T-helper 2 cell (primary cell): Measurements from ENCODE around the gene FCSK.

ENCODE experiments used
- DNase-seq, 5 experiments: peaks; one replicate each; pipeline versions ENCODE4 v3.0.0 to v3.0.0-alpha.2; 2012 to 2022

The FCSK gene

DNA sequence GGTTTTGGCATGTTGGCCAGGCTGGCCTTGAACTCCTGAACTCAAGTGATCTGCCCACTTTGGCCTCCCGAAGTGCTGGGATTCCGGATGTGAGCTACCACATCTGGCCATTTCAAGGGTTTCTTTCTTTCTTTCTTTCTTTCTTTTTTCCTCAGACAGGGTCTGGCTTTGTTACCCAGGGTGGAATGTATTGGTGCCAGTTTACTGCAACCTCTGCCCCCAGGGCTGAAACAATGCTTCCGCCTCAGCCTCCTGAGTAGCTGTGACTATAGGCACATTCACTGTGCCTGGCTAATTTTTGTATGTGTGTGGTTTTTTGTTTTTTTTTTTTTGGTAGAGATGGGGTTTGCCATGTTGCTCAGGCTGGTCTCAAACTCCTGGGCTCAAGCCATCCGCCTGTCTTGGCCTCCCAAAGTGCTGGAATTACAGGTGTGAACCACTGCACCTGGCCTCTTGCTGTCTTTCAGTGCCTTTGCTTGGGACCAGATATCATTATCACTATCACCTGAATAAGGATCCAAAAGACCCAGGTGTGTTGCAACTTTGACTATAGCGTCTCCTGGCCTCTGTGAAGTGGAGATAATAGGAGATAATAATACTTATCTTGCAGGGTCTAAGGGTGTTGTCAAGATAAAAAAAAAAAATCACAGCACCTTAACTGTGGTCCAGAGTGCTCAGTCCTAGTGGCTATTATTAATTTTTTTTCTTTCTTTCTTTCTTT, 3.2 kb downstream of the FCSK start:
- DNase-seq: no peak

DNA sequence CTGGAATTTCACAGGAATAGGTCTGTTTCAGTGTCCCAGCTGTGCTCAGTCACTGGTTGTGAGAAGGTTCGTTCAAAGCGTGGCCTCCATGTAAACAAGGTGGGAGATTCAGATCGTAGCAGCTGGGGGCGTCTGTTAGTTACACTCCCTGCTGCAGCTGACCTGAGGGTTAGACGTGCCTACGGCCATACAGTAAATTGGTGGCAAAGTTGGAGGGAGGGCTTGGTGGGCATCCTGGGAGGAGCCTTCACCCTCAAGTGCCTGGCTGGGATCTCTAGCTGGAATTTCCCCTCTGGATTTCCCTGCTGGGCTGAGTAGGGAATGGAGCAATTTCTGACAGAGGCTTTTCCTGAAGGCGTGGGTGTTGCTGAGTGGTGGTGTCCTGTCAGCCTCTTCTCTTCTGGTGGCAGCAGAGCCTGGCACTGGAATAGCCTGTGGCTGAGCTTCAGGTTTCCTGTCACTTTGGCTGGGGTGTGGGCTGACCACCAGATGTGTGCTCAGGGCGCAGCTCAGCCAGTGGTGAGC, 6.4 kb downstream of the FCSK start:
- DNase-seq: no peak

DNA sequence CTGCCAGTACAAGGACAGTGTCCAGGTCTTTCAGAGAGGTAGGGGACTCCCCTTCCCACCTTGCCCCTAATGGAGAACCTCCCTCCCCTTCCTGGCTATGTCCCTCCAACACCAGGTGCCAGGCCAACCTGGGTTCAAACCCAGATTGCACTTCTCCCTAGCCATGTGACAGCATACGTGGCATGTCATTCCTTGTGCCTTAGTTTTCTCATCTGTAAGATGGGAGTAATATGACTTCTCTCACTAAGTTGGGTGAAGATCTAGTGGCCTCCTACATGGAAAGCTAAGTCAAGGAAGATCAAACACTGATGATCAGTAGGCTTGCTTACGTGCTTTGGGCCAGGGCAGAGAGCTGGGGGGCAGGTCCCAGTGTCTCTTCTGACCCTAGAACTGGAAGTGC, 8.8 kb downstream of the FCSK start:
- no peak for DNase-seq

DNA sequence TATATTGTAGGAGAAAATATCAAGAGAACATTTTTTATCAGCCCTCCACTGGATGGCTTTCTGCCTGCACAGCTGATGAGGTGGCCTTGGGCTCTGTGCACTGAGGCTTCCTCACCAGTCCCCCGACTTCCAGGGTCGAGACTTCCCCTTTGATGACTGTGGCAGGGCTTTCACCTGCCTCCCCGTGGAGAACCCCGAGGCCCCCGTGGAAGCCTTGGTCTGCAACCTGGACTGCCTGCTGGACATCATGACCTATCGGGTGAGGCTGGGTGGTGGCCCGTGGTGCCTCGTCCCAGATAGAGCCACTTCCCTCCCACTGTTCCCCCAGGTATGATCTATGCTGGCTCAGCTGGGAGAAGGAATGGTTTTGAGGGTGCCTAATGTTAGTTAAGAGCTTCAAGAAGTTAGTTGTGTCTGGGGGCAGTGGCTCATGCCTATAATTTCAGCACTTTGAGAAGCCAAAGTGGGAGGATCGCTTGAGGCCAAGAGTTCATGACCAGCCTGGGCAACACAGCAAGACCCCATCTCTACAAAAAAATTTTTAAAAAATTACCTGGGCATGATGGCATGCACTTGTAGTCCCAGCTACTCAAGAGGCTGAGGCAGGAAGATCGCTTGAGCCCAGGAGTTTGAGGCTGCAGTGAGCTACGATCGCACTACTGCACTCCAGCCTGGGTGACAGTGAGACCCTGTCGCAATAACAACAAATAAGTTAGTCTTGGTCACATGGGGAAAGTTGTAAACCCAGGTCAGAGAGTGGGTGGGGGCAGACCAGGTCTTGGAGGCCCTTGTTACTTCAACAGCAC, 11.8 kb downstream of the FCSK start:
- no peak for DNase-seq

DNA sequence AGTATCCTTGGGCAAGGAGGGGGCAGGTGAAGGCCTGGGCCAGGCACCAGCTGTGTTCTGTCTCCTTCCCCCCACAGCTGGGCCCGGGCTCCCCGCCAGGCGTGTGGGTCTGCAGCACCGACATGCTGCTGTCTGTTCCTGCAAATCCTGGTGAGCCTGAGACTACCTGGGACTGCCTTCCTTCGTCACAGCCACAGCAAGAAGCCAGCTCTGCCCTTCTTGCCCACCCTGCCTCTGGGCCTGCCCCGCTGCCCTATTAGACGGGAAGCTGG, 12.3 kb downstream of the FCSK start:
- no peak for DNase-seq

DNA sequence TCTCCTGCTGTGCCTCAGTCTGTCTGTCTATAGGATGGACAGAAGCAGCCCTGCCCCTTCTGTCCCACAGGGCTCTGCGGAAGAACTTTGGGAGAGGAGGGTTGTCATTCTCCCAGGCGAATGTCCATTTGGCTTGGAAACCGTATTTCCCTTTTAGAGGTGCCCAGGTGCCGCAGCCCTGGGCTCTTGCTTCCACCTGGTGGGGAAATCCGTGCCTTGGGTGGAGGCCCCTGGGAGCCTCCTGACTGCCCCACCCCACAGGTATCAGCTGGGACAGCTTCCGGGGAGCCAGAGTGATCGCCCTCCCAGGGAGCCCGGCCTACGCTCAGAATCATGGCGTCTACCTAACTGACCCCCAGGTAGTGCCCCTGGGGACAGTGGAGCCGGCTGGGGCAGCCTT, 12.7 kb downstream of the FCSK start:
- no peak for DNase-seq

DNA sequence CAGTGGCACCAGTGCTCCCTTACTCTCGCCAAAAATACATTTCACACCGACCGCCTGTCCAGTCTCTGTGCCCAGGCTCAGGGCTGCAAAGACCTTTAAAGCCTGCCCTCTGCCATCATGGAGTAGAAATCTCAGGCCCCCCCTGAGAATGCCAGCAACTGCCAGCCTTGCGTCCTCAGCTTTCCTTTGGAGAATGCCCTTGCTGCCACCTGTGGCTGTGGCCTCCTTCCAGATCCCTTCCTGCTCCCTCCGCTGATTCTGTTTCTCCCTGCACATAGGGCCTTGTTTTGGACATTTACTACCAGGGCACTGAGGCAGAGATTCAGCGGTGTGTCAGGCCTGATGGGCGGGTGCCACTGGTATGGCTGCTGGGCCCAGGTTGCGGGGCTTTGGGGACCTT, 13.2 kb downstream of the FCSK start:
- DNase-seq: no peak

DNA sequence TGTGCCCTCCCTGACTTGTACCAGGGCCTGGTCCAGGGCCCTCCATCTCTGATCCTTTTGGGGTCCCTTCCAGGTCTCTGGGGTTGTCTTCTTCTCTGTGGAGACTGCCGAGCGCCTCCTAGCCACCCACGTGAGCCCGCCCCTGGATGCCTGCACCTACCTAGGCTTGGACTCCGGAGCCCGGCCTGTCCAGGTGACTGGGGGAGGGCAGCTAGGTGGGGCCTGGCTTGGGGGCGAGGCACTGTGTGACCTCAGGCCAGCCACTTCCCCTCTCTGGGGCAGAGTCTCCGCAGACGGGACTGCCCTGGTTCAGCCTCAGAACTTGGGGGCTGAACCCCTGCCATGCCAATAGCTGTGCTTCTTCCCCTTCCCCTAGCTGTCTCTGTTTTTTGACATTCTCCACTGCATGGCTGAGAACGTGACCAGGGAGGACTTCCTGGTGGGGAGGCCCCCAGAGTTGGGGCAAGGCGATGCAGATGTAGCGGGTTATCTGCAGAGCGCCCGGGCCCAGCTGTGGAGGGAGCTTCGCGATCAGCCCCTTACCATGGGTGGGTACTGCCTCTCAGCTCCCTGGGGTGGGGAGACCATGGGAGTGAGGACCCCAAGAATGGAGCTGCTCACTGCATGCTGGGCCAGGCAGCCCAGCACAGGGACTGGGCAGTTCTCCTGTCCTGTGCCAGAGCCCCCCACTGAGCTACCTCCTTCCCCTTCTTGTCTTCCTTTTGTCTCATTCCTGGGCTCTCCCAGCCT, 14.6 kb downstream of the FCSK start:
- DNase-seq: no peak

DNA sequence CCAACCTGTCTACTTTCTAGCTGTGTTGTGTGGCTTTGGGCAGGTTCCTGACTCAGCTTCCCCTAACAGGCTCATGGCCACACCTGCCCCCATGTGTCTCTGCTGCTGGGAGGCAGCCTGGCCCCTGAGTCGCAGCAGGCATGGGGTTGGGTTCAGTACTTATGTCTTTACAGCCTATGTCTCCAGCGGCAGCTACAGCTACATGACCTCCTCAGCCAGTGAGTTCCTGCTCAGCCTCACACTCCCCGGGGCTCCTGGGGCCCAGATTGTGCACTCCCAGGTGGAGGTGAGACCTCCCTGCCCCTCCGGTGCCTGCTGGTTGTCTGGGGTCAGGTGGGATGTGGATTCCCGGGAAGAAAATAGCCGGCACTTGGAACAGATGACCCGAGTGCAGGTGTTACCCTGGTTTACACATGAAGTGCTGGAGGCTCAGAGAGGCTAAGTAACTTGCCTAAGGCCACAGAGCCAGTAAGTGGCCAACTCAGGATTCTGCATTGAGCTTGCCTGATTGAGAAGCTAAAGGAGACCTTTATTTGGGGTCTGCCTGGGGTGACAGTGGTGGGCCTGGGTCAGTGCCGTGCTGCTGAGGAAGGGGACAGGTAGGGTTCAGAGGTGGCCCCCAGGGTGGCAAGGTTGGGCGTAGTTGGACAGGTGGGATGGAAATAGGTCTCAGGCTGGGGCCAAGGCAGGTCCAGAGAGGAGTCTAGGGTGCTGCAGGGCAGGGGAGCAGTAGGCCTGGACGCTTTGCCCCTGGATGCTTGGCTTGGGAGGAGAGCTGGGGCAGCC, 15.9 kb downstream of the FCSK start:
- DNase-seq: no peak

DNA sequence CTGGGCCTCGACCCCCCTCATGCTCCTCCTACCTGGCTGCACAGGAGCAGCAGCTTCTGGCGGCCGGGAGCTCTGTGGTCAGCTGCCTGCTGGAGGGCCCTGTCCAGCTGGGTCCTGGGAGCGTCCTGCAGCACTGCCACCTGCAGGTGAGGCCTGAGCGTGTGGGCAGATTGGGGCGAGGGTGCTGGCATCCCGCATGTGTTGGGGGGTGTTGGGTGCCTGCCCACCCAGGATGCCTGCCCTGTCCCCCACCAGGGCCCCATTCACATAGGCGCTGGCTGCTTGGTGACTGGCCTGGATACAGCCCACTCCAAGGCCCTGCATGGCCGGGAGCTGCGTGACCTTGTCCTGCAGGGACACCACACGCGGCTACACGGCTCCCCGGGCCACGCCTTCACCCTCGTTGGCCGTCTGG, 16.5 kb downstream of the FCSK start:
- no peak for DNase-seq

DNA sequence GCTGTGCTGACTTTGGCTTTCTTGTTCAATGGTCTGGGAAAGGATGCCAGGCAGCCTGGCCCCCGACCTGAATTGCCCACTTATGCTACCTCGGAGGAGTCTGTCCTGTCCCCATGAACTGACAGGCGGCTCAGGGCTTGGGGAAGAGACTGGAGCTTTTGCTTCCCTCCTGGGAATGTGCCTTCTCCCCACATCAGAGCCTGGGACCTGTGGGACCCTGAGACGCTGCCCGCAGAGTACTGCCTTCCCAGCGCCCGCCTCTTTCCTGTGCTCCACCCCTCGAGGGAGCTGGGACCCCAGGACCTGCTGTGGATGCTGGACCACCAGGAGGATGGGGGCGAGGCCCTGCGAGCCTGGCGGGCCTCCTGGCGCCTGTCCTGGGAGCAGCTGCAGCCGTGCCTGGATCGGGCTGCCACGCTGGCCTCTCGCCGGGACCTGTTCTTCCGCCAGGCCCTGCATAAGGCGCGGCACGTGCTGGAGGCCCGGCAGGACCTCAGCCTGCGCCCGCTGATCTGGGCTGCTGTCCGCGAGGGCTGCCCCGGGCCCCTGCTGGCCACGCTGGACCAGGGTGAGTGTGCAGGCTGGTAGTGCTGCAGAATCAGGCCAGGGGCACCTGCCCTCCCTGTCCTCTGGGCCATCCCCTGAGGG, 18.5 kb downstream of the FCSK start:
- no peak for DNase-seq

DNA sequence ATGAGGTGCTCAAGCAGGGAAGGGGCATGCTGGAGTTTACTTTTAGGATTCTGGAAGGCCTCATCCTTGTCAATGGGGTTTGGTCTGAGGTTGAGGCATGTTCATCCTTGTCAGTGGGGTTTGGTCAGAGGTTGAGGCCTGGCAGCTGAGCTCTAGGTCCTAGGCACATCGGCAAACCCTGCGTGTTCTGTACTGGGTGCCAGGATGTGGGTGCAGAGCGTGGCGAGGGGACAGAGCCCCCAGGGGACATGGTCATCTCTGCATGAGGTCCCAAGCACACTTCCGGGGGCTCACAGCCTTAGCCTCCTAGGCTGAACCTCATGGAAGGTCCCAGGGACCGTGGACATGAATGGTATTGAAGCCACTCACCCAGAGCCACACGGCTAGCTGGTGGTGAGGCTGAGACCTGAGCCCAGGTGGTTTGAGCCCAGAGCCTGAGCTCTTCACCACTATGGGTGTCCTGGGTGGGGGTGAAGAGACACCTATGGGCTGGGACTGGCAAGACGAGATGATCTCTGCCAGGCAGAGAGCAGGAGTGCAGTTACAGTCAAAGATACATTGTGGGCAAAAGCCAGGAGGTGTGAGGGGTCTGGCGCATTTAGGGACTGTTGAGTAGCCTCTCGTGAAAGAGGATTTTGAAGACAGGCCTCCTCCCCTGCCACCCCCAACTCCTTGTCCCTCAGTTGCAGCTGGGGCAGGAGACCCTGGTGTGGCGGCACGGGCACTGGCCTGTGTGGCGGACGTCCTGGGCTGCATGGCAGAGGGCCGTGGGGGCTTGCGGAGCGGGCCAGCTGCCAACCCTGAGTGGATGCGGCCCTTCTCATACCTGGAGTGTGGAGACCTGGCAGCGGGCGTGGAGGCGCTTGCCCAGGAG, 19.3 kb downstream of the FCSK start:
- no peak for DNase-seq

DNA sequence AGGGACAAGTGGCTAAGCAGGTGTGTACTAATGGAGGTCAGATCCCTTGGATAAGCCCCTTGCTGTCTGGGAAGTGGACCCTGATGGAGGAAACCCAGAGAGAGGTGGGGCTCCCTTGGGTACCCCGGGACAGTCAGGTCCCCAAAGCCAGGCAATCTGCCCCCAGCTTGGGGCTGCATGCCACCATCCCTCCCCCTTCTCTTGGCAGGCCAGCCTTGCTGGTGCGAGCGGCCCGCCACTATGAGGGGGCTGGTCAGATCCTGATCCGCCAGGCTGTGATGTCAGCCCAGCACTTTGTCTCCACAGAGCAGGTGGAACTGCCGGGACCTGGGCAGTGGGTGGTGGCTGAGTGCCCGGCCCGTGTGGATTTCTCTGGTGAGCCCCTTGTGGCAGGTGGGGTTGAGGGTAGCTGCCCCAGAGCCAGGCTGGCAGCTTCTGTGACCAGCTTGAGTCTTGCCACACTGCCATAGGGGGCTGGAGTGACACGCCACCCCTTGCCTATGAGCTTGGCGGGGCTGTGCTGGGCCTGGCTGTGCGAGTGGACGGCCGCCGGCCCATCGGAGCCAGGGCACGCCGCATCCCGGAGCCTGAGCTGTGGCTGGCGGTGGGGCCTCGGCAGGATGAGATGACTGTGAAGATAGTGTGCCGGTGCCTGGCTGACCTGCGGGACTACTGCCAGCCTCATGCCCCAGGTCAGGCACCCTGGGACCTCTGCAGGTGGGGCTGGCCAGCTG, 20.1 kb downstream of the FCSK start:
- no peak for DNase-seq

DNA sequence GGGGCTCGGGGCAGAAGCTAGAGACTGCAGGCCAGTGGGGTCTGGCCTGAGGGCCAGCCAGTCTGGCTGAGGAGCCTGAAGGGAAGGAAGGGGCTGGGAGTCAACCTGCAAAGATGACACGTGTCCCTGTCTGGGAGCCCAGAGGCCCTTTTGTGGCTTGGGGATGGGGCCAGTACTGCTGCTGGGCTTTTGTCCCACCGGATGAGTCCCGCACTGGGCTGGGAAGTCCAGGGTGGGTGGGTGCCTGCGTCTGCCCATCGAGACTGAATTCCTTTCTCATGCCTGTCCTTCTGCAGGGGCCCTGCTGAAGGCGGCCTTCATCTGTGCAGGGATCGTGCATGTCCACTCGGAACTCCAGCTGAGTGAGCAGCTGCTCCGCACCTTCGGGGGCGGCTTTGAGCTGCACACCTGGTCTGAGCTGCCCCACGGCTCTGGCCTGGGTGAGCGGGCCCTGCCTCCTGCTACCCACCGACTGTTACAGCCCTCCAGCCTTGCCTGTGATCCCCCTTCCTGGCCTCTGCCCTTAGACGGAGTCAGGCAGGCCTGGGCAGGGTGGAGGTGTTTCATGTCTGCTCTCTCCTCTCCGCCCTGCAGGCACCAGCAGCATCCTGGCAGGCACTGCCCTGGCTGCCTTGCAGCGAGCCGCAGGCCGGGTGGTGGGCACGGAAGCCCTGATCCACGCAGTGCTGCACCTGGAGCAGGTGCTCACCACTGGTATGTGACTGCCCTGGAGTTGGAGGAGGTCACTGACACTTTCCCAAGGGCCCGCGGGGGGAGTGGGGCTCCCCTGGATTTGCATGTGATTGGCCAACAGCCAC, 20.9 kb downstream of the FCSK start:
- no peak for DNase-seq

DNA sequence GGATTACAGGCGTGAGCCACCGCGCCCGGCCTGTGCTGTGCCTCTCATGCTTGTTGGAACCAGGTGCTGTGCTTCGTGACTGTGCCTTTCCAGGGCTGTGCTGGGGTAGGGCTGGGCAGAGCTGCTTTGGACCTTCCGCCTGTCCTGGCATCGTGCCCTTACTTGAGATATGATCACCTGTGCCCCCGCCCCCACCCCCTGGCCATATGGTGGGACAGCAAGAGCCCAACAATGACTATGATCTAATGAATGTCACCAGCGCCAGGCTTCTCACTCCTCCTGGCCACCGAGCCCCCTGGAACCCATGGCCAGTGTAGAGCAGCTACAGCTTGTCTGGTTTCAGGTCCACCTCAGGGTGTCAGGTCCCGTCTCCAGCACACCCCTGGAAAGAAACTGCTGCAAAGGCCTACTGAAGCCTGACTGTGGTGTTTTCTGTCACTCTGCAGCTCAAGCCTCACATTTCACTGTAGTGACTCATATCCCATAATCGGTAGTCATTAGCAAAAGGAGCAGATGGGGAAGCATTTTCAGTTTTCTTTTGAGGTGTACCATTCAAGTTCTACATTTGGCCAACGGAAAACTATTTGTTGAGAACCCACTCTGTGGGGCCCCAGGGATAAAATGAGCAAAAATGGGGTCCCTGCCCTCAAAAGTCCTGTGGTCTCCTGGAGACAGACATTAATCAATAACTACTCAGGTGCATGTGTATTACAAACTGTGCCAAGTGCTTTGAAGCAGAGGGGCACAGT, 22.1 kb downstream of the FCSK start:
- peak in 2 of 5 experiments; percentile 5 to 89 for DNase-seq

DNA sequence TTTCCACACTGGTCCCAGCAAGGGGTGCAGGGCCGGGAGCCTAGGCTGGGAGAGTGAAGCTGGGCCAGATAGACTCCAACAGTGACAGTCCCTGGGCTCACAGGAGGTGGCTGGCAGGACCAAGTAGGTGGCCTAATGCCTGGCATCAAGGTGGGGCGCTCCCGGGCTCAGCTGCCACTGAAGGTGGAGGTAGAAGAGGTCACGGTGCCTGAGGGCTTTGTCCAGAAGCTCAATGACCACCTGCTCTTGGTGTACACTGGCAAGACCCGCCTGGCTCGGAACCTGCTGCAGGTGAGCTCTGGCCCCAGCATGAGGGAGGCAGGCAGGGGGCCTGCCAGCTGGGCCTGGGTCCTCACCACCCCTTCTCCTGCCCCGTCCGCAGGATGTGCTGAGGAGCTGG, 23.8 kb downstream of the FCSK start:
- no peak for DNase-seq

DNA sequence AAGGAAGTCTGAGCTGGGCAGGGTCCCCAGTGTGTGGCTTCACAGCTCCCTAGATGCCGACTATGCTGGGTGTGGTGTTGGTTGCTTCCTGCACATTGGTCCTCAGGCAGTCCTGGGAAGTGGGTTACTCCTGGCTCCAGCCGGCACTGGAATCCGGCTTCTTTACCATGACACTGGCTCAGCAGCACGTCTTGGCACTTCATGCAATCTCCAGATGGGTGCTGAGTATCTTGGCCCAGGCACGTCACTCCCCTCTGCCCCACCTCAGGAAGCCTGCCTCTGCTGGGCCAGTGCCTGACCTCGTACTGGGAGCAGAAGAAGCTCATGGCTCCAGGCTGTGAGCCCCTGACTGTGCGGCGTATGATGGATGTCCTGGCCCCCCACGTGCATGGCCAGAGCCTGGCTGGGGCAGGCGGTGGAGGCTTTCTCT, 24.5 kb downstream of the FCSK start:
- no peak for DNase-seq
